GM12801 (cell line): Measurements from ENCODE around the gene LIMK1.

ENCODE experiments used
- CTCF ChIP-seq: IDR thresholded peaks from one replicate; pipeline ENCODE4 v1.5.1; 2011; ENCODE audit warnings: control low read depth; ENCODE audit not compliant: insufficient read length; ENCODE audit errors: extremely low read depth

Gene LIMK1

GRCh38 chr7:74092964-74093471, 9.4 kb downstream of the LIMK1 start:
- TF ChIP-seq CTCF, result no peak

GRCh38 chr7:74093671-74094223, 10.1 kb downstream of the LIMK1 start:
- no peak for TF ChIP-seq CTCF

GRCh38 chr7:74094224-74095101, 10.9 kb downstream of the LIMK1 start:
- no peak for TF ChIP-seq CTCF

- TF ChIP-seq CTCF, result no peak
These were observed 11.5 kb downstream of the LIMK1 start for GRCh38 chr7:74095135-74095534.

- TF ChIP-seq CTCF, result no peak
These were observed 14.5 kb downstream of the LIMK1 start for GRCh38 chr7:74097937-74098614.

GRCh38 chr7:74099031-74099430, 15.4 kb downstream of the LIMK1 start:
- no peak for TF ChIP-seq CTCF

- TF ChIP-seq CTCF, result no peak
These were observed 17.6 kb downstream of the LIMK1 start for GRCh38 chr7:74101061-74101681.
